GM21381 (cell line): ENCODE data around the gene C10orf71.

ENCODE experiments used
- ATAC-seq: cut with Tn5 transposase; IDR thresholded peaks from one replicate; pipeline ENCODE4 v1.9.1; 2021; ENCODE audit warnings: mild to moderate bottlenecking, moderate library complexity; ENCODE audit not compliant: unreplicated experiment

Gene C10orf71

GRCh38 chr10:49272251-49273081, 26.5 kb upstream of the C10orf71 start:
- ATAC-seq, result no peak

DNA sequence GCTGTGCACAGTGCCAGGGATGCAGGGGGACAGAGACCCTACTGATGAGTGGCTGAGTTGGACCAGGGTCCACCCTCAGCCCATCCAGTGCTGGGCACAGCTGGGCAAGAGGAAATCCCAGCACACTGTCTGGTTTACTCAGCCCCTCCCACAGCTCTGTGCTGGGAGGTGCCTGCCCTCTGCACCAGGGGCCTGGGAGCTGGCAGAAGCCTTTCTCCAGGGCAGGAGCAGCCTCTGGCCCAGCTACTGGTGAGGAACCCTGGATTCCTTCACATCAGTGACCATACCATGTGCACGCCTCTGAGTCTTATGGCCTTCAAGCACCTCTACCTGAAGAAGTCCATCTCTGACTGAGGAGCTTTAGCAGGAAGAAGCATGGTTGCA, 25.9 kb upstream of the C10orf71 start:
- ATAC-seq, result no peak

DNA sequence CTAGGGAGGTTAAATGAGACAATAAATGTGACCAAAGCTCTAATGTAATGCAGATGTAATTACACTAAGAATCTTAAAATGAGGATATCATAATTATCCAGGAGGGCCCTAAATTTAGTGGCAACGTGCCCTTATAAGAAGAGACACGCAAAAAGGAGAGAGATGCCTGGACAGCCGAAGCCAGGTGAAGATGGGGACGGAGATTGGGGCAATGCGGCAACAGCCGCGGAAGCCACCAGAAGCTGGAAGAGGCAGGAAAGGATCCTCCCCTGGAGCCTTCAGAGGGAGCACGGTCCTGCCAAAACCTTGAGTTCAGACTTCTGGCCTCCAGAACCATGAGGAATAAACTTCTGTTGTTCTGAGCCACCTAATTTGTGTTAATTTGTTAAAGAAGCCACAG, 25.3 kb upstream of the C10orf71 start:
- ATAC-seq, result no peak

DNA sequence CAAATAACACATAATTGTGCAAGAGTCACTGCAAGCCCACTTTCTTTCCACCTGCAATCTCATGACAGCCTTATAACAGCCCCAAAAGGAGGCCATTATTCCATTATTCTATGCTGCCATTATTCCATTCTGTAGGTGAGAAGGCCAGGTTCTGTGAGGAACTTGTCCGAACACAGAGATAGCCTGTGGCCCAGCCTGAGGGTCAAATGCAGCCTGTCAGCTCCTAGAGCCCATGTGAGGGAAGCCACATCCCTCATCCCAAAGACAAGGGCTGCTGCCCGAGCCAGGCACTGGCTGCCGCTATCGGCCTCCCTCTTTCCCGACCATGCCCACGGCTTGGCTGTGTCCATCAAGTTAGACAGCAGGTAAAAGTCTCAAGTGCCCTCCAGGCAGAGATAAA, 24.1 kb upstream of the C10orf71 start:
- ATAC-seq, result no peak

DNA sequence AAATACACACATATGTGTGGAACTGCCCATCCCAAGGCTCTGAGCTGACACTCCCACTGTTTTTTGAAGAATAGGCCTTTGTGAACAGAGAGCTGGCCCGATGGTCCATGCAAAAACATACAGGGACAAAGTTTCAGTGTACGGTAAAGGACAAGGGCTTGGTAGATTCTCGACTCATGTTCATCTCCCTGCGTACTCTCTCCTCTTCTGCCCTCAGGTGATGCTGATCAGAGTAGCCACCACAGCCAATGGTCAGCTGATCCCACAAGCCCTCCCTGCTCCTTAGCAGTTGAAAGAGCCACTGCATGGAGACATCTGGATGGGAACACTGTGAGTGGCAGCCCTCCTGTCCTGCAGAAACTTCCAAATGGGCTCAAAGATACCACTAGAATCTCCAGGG, 23.1 kb upstream of the C10orf71 start:
- no peak for ATAC-seq

GRCh38 chr10:49276596-49276995, 22.4 kb upstream of the C10orf71 start:
- ATAC-seq, result no peak

- ATAC-seq, result no peak
Observed at GRCh38 chr10:49277973-49278372, 21.0 kb upstream of the C10orf71 start.

- no peak for ATAC-seq
Observed at GRCh38 chr10:49278497-49278981, 20.4 kb upstream of the C10orf71 start.

DNA sequence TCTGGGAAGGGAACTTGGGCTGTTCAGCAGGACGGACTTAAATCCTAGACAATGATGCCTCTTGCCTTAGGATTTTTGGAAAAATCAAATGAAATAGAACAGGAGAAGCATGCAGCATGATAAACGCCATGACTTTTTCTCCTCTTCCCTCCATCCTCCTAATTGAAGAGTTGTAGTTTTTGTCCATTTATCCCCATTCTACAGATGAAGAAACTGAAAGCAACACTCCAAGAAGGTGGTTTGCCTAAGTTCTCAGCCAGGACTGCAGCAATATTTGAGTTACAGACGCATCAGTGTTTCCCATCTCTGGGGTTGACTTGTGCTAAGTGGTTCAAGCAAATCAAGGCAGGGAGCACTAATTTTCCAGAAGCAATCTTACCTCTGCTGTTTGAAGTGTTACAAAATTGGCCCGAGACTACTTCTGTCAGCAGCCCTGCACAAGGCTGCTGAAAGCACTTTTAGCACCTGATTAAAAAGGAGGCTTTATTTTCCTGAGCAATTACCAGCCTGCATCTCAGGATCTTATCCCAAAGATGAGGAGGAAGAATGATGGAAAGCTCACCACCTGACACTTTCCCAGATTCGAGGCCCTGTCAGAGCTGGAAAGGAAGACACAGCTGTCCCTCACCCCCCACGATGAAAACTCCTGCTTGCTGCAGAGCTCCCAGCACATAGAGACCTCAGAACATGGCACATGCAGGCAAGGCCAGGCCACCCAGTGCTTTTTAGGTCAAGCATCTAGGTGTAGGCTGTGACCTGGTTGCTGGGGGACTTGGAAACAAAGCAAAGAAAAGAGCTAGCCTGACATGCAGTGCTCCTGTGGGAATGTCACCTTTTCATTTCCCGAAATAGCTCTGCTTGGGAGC, 19.7 kb upstream of the C10orf71 start:
- no peak for ATAC-seq

- no peak for ATAC-seq
Observed at GRCh38 chr10:49280001-49280408, 19.0 kb upstream of the C10orf71 start.

DNA sequence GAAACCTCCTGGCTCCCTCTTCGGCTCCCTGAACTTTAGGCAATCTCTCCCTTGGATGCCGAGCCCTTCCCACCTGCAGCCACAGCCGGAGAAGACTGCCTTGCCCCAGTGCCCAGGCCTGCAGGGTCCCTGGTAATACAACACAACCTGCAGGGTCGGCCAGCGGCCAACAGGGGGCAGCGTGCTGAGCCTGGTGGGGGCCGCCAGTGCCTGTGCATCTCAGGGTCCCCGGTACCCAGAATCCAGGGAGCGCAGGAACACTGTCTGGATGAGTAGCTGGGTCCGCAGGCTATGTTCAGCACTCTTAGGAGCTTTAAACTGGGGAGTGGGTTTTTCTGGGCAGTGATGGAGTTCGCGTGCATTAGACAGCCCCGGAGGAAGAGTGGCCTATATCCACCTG, 17.5 kb upstream of the C10orf71 start:
- no peak for ATAC-seq

GRCh38 chr10:49282306-49282705, 16.7 kb upstream of the C10orf71 start:
- ATAC-seq, result no peak

GRCh38 chr10:49282879-49283341, 16.1 kb upstream of the C10orf71 start:
- ATAC-seq, result no peak

DNA sequence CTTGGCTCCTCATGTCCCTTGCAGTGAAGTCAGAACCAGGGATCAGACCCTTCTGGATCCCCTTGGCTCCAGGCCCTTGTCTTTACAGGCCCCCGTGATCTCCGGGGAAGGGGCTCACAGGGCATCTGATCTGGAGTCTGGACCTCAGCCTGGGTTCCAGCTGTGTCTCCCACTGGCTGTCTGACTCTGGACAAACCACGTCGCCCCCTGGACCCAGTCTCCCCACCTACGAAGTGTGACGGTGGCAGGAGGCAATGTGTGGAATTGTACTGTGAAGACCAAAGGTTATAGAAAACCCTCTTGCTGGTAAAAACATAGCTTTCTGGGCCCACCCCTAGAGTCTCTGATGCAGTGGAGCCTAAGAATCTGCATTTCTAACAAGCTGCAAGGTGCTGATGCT, 15.5 kb upstream of the C10orf71 start:
- no peak for ATAC-seq

- no peak for ATAC-seq
Observed at GRCh38 chr10:49284356-49284755, 14.6 kb upstream of the C10orf71 start.

GRCh38 chr10:49285232-49285631, 13.7 kb upstream of the C10orf71 start:
- ATAC-seq, result no peak

GRCh38 chr10:49286686-49287085, 12.3 kb upstream of the C10orf71 start:
- no peak for ATAC-seq

DNA sequence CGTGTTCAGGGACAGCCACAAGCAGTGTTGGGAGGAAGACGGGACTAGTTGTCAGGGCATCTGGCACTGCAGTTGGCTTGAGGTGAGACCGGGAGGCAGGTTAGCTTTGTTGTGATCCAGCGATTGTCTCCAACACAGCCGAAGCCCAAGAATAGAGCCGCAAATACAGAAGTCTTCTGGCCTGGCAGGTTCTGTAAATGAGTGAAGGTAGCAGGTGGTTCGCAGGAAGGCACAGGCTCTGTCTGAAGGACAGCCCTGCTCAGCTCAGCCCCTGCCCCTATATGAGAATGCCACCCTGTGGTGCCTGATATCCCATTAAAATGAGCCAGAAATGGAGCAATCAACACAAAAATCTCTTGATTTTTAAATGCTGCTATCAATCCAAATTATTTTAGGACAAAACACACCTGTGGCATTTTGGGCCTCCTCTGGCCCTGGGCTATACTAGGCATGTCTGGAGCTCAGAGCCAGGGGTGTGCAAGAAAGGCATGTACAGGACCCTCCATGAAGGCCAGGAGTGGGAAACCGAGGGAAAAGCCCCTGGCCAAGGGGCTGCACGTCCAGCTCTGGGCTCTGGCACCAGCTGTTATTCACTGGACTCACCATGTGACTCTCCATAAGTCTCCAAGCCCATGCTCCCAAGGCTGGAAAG, 11.2 kb upstream of the C10orf71 start:
- no peak for ATAC-seq

GRCh38 chr10:49288341-49289065, 10.5 kb upstream of the C10orf71 start:
- no peak for ATAC-seq

DNA sequence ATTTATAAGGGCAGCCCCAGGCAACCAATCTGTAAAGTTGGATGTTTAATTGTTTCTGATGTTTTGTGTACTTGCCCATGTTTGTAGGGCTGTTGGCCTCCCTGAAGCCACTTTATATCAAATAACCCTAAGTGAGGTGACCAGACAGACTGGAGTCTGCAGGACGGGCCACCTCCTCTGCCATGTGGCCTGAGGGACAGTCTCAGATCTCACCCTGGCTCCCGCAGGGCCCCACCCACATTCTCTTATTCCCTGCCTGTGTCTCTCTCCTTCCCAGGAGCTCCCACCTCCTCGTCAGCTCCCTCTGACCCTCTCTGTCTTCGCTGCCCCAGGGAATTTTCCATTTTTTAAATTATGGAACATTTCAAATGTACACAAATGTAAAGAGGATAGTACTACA, 9.5 kb upstream of the C10orf71 start:
- ATAC-seq, result no peak

DNA sequence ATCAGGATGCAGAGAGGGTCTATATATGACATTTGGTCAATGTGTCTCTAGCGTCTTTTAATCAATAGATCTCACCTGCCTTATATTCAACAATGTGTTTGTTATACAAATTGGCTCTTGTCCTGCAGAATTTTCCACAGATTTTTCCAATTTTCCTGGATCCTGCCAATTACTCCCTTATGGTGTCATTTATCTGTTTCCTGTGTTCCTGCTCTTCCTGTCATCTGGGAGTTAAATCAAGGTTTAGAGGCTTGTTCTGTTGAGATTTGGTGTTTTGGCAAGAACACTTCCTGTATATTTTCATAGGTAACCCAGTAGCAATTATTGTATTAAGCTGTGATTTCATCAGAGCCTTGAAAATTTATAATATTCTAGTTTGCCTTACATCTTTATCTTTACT, 8.8 kb upstream of the C10orf71 start:
- no peak for ATAC-seq
